Kasumi-1 (cell line): ENCODE data around the gene CHRM4.

ENCODE experiments used
- DNase-seq, 2 experiments: peaks; one replicate each; lab custom pipeline; 2025; lab: John Stamatoyannopoulos, UW

CHRM4 gene

GRCh38 chr11:46391578-46392420, at the start of gene CHRM4:
CHRM4 (minus strand) TSS chr11:46391776; CDS start chr11:46386557, 5,219 bp downstream.
- no peak for DNase-seq

GRCh38 chr11:46438211-46438610, 46.6 kb upstream of the CHRM4 start:
- no peak for DNase-seq

GRCh38 chr11:46437122-46437689, 45.6 kb upstream of the CHRM4 start:
- no peak for DNase-seq

GRCh38 chr11:46436113-46436512, 44.5 kb upstream of the CHRM4 start:
- no peak for DNase-seq

GRCh38 chr11:46435679-46436078, 44.1 kb upstream of the CHRM4 start:
- no peak for DNase-seq

- DNase-seq, result no peak
Measured at GRCh38 chr11:46431211-46431610, 39.6 kb upstream of the CHRM4 start.

GRCh38 chr11:46429717-46430116, 38.1 kb upstream of the CHRM4 start:
- no peak for DNase-seq

- no peak for DNase-seq
Measured at GRCh38 chr11:46427364-46427763, 35.8 kb upstream of the CHRM4 start.

GRCh38 chr11:46426233-46426991, 34.8 kb upstream of the CHRM4 start:
- no peak for DNase-seq

GRCh38 chr11:46422588-46422987, 31.0 kb upstream of the CHRM4 start:
- no peak for DNase-seq

GRCh38 chr11:46421257-46421880, 29.8 kb upstream of the CHRM4 start:
- DNase-seq, result no peak

GRCh38 chr11:46420513-46420912, 28.9 kb upstream of the CHRM4 start:
- no peak for DNase-seq

GRCh38 chr11:46418751-46419150, 27.2 kb upstream of the CHRM4 start:
- DNase-seq, result no peak

- no peak for DNase-seq
Measured at GRCh38 chr11:46417711-46418110, 26.1 kb upstream of the CHRM4 start.

- no peak for DNase-seq
Measured at GRCh38 chr11:46414879-46415278, 23.3 kb upstream of the CHRM4 start.

- no peak for DNase-seq
Measured at GRCh38 chr11:46414466-46414796, 22.9 kb upstream of the CHRM4 start.

- DNase-seq, result no peak
Measured at GRCh38 chr11:46413760-46414465, 22.3 kb upstream of the CHRM4 start.

GRCh38 chr11:46410021-46410420, 18.4 kb upstream of the CHRM4 start:
- peak in 1 of 2 experiments; percentile 22 for DNase-seq

- no peak for DNase-seq
Measured at GRCh38 chr11:46408407-46408986, 16.9 kb upstream of the CHRM4 start.

- DNase-seq, result no peak
Measured at GRCh38 chr11:46407635-46408034, 16.1 kb upstream of the CHRM4 start.

GRCh38 chr11:46404476-46405017, 13.0 kb upstream of the CHRM4 start:
- no peak for DNase-seq
